ENCODE data around the gene RIOK2.

GRCh38 chr5:97151370-97151769 is 31.7 kb downstream of the RIOK2 start:
- TF ChIP-seq GABPA (IDR thresholded peaks at IDR 0.05; ENCODE audit: low read depth) (no peak), CTCF (IDR thresholded peaks at IDR 0.05) (no peak), EP300 (IDR thresholded peaks at IDR 0.05; ENCODE audit: borderline replicate concordance in 1 of 2, low read depth in 1 of 2, low read length in 1 of 2) (no peak), RCOR1 (IDR thresholded peaks at IDR 0.05; ENCODE audit: low read length) (no peak), REST (IDR thresholded peaks at IDR 0.05; ENCODE audit: low read depth, low read length) (no peak), TAF1 (IDR thresholded peaks at IDR 0.05; ENCODE audit: borderline replicate concordance, low read depth, low read length) (no peak), GATA2 (CRISPR knock-in tag; IDR thresholded peaks at IDR 0.05) (no peak), FOSL2 (IDR thresholded peaks at IDR 0.05; ENCODE audit: borderline replicate concordance, low read depth) (no peak), RXRA (IDR thresholded peaks at IDR 0.05; ENCODE audit: borderline replicate concordance, low read depth) (no peak), EZH2phosphoT487 (IDR thresholded peaks at IDR 0.05; ENCODE audit: borderline replicate concordance, low read depth) (no peak), TCF12 (IDR thresholded peaks at IDR 0.05) (no peak)
